GM13976 (cell line): ENCODE measurements around the gene GNAZ.

Source experiments
- DNase-seq: peaks from one replicate; pipeline ENCODE4 v3.0.0; 2012; ENCODE audit warnings: low spot score
- in situ Hi-C: fragments of 300-500 bp; cut with MboI; formaldehyde crosslinking; loops from one replicate; pipeline ENCODE4 v1.12.0; 2022; ENCODE audit warnings: low sequenced_read_pairs, mixed read lengths, inconsistent platforms; ENCODE audit not compliant: unreplicated experiment
- TF ChIP-seq, protein P1 (sequence below): IDR thresholded peaks from 2 replicates; pipeline ENCODE4 v1.5.1; 2012; ENCODE audit warnings: borderline replicate concordance, mild to moderate bottlenecking; ENCODE audit not compliant: insufficient read depth; ENCODE audit errors: extremely low read depth, missing control alignments, control extremely low read depth

Gene GNAZ

DNA sequence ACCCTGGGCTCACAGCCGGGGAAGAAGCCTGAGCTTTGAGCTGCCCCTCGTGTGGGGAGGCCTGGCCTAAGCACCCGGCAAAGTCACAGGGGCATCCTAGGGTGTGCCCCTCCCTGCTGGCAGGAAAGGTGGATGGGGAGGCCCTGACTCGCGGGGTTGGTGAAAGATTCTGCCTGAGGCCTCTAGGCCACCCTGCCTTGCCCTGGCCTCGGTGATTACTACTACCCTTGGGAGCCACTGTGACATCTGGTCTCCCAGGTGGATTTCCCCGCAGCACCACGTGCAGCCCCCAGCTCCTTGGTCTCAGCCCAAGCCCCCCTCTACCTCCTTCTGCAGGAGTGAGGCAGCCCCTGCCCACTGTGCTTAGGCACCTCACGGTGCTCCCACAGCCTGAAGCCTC lies 23.9 kb downstream of the GNAZ start:
- in situ Hi-C loops, result no loop called here
- TF ChIP-seq, protein P1, sequence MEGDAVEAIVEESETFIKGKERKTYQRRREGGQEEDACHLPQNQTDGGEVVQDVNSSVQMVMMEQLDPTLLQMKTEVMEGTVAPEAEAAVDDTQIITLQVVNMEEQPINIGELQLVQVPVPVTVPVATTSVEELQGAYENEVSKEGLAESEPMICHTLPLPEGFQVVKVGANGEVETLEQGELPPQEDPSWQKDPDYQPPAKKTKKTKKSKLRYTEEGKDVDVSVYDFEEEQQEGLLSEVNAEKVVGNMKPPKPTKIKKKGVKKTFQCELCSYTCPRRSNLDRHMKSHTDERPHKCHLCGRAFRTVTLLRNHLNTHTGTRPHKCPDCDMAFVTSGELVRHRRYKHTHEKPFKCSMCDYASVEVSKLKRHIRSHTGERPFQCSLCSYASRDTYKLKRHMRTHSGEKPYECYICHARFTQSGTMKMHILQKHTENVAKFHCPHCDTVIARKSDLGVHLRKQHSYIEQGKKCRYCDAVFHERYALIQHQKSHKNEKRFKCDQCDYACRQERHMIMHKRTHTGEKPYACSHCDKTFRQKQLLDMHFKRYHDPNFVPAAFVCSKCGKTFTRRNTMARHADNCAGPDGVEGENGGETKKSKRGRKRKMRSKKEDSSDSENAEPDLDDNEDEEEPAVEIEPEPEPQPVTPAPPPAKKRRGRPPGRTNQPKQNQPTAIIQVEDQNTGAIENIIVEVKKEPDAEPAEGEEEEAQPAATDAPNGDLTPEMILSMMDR, result no peak
- no peak for DNase-seq

DNA sequence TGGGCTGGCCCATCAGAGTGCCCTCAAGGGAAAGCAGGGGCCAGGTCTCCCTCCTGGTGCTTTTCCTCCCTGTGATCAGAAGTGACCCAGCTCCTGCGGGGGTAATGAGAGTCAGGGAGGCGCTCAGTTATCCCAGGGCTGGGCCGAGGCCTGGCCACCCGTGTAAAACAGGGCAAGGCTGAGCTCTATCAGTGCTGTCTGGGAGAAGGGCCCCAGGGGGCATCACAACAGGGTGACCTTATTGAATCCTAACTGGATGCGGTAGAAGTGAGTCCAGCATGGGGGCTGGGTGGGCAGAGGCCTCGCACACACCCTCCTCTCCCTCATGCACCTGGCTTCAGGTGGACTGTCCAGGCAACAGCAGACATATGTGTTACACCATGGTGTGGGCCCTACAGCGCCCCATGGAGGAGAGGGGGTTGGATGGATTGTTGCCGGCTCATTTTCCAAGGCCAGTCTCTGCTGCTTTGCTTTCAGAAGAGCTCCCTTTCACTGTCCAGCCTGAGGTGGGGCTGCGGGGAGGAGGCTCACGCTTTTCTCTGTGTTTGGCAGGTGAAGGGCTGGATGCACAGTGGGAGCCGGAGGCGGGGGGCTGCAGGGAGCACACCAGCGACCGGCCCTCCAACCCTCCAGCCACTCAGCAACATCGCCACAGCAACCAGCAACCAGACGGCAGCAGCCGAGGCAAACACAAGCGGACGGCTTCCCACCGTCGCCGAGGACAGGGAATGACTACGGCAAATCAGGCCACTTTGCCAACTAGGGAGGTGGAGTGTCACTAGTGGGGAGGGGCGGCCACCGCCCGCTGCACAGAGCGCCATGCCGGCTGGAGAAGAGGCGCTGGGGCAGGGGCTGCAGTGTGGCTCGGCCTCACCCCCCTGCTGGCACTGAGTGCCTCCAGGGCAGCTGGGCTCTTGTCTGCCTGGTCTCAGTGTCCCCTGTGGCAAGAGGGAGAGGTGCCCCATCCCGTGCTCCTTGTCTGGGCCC lies 24.7 kb downstream of the GNAZ start:
- no peak for DNase-seq
- in situ Hi-C loops, result no loop called here

DNA sequence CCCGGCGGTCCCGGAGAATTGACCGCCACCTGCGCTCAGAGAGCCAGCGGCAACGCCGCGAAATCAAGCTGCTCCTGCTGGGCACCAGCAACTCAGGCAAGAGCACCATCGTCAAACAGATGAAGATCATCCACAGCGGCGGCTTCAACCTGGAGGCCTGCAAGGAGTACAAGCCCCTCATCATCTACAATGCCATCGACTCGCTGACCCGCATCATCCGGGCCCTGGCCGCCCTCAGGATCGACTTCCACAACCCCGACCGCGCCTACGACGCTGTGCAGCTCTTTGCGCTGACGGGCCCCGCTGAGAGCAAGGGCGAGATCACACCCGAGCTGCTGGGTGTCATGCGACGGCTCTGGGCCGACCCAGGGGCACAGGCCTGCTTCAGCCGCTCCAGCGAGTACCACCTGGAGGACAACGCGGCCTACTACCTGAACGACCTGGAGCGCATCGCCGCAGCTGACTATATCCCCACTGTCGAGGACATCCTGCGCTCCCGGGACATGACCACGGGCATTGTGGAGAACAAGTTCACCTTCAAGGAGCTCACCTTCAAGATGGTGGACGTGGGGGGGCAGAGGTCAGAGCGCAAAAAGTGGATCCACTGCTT lies 25.5 kb downstream of the GNAZ start:
- no peak for DNase-seq
- in situ Hi-C loops, result no loop called here
- TF ChIP-seq, protein P1, result no peak

More for the DNA sequence above, 24.7 kb downstream of the GNAZ start:
- TF ChIP-seq, protein P1, result no peak

DNA sequence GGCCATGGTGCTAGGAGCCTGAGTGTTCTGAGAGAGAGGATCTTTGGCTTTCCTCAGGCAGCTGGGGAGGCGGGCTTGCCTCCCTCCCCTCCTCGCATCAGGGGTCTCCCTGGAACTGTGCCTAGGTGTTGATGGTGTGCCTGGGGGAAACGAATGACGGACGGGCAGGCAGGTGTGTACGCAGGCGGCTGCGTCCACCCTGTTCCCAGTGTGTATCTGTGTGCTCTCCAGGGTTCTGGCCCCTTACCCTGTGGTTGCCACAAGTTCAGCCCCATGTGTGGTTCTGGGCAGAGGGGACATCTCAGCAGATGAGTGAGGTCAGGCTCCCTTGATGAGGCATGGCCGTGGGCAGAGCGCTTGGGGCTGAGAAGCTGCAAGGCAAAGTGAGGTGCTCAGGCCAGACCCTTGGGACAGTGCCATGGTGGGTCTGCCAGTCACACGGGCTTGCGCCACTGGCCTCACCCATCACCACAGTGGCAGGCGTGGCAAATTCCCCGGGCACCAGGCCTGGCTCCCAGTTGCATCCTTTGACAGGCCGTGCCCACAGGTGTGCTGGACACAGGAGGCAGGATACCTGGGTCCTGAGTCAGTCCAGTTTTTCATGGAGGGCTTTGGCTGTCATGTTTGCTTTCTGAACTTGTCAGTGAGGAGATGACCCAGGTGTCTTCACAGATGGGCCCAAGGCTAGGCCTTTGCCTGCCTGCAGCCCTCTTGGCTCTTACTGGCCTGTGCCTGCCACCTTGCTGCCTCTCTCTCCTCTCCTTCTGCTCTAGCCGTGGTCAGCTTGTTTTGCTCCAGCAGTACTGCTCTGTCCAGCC lies 27.3 kb downstream of the GNAZ start:
- TF ChIP-seq, protein P1, result no peak
- in situ Hi-C loops, result no loop called here
- no peak for DNase-seq

DNA sequence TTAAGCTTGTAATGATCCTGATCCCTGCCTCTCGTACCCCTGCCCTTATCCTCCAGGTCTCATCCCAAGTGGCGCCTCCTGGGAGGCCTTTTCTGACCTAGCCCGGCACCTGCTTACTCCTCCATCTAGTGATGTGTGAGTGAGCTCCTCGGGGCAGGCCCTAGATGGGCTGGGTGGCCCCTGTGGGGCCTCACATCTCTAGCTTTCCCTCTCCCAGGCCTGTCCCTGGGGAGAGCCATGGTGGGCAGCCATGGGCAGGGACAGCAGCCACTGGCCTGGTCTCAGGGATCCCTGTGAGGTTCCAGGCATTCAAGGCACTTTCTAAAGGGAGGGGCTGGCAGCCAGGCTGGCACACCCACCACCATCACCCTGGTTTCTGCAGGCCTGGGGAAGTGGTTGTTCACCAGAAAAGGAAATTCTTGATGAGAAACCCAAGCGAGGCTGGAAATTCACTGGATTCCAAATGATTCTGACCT lies 27.9 kb downstream of the GNAZ start:
- DNase-seq, result no peak
- TF ChIP-seq, protein P1, result no peak
- in situ Hi-C loops, result no loop called here
